Mononuclear cell (primary cell): Measurements from ENCODE around the gene SLC19A1. TPM values are rescaled to one million over a fixed set of nuclear protein-coding genes. Genes with fewer than 3 reads are reported as not detected.

Experiments
- H3K27me3 ChIP-seq: 2 replicates; pipeline ENCODE4 v1.6.0; 2011; ENCODE audit warnings: low read length, control low read depth; ENCODE audit not compliant: insufficient read depth
- H3K4me1 ChIP-seq: 2 replicates; pipeline ENCODE4 v1.5.1; 2011; ENCODE audit warnings: mild to moderate bottlenecking, low read length, control low read depth; ENCODE audit not compliant: insufficient read depth
- H3K4me3 ChIP-seq: 2 replicates; pipeline ENCODE4 v1.5.1; 2011; ENCODE audit warnings: mild to moderate bottlenecking, low read length, moderate library complexity
- H3K9me3 ChIP-seq: 2 replicates; pipeline ENCODE4 v1.5.1; 2011; ENCODE audit warnings: low read depth, mild to moderate bottlenecking, control low read depth, low read length
- total RNA-seq: library from RNA; depleted of rRNA; stranded (reverse); fragments of >200 nt; gene quantifications from one replicate; pipeline ENCODE4 v1.2.3, GENCODE V29; 2012

SLC19A1 gene
- total RNA-seq, 1 donor: 10.6 TPM

GRCh38 chr21:45450423-45451090 is 91.7 kb downstream of the SLC19A1 start:
- no peaks in the 10 kb centered on the region for H3K27me3 ChIP-seq
- H3K4me3 ChIP-seq: no peak overlapping the region
- peaks cover 5% of the 10 kb centered on the region for H3K9me3 ChIP-seq
- H3K4me1 ChIP-seq: no peaks in the 10 kb centered on the region

DNA sequence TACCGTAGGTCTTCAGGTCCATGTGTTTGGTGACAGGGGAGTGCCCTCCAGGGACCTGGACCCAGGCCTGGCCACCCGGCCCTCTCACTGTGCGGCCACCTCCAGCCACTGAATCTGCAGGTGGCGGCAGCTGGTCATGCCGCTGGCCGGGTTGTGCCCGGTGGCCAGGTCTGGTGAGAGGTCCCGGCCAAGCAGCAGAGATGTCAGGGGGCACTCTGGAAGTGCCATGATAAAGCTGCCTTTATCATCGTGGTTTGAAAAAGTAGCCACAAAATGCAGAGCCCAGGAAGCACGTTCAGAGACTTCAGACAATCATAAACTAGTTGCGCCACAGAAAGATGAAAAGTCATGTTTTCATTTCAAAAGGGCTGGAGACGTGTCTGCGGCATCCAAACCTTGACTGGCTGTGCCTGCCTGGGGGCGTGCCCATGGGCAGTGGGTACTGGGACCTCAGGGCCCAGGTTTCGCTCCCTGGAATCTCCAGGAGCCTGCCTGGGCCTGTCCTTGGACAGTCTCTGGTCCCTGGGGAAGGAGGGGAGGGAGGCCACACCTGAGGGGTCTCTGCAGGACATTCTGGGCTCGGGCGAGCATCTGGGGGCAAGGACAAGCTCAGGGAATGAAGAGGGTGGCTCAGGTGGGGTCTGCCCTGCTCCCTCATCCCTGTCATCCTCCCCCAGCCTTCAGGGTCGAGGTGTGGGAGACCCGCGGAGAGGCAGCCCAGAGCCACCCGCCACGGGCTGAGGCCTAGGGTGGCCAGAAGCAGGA is 92.4 kb downstream of the SLC19A1 start:
- Histone ChIP-seq H3K27me3 (no peaks in the 10 kb centered on the region), H3K4me1 (no peaks in the 10 kb centered on the region), H3K9me3 (peaks cover 5% of the 10 kb centered on the region), H3K4me3 (no peak overlapping the region)

DNA sequence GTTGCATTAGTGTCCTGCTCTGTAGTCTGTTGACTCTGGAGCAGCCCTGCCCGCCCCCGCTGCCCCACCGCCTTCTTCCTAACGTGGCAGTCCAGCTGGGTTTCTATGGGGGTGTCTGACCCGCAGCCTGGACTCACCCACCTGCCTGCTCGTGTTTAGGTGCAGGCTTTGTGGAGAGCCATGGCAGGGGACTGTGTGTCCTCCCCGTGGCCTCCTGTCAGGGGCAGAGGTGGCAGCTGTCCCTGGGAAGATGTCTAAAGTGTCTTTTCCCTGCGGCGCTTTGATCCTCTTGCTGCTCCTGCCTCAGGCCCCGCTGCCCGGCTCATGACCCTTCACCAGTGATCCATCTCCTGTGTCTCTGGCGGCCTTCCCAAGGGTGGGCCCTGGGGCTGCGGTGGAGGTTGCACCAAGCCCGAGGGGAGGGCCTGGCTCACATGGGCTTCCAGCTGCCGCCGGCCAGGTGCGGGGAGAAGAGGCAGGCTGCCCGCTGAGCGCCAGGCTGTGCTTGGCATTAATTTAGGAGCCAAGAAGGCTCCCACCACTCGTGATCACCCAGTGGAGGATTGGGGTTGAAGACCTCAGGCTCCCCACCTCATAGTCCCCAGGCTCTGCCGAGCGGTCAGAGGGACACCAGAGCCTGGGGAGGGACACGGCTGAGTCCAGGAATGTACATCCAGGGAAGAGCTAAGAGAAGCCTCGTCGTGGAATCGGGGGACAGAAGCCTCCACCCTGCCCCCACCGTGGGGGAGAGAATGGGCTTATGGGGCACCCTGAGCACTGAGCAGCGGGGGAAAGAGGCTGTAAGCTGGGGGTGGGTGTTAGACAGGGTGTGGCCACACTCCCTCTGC is 93.2 kb downstream of the SLC19A1 start:
- H3K27me3 ChIP-seq: no peaks in the 10 kb centered on the region
- peaks cover 5% of the 10 kb centered on the region for H3K9me3 ChIP-seq
- H3K4me1 ChIP-seq: no peaks in the 10 kb centered on the region
- H3K4me3 ChIP-seq: no peak overlapping the region

- H3K27me3 ChIP-seq: no peaks in the 10 kb centered on the region
- H3K4me3 ChIP-seq: no peak overlapping the region
- H3K4me1 ChIP-seq: no peaks in the 10 kb centered on the region
- peaks cover 5% of the 10 kb centered on the region for H3K9me3 ChIP-seq
Measured at GRCh38 chr21:45448283-45448809, 93.9 kb downstream of the SLC19A1 start.

Other genes starting within 250 kb of the SLC19A1 start
- gene COL18A1, start 137.3 kb downstream of the SLC19A1 start, total RNA-seq: 8.6 TPM
- 2.2 TPM for gene PCBP3, start 101.3 kb upstream of the SLC19A1 start, total RNA-seq